ENCODE data around the gene IGF1.

The IGF1 gene

DNA sequence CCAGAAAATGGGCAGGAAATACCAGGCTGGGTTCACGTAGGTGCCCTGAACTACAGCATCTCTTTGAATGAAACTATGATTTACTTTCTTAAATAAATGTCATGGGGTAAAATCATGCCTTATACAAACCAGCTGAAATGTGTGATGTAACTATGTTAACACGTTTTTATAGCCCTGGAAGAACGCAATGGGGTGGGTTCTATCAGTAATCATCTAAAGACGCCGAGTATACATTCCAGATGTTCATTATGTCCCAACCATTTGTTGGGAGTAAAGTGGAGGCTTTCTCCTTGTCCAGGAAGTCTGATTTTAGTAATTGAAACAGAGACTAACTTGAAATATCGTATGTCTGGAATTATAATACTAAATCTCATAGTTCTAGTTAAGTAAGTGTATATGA lies 16.2 kb upstream of the IGF1 start:
- DNase-seq (ENCODE audit: low read depth in 3 of 3) = no peak

DNA sequence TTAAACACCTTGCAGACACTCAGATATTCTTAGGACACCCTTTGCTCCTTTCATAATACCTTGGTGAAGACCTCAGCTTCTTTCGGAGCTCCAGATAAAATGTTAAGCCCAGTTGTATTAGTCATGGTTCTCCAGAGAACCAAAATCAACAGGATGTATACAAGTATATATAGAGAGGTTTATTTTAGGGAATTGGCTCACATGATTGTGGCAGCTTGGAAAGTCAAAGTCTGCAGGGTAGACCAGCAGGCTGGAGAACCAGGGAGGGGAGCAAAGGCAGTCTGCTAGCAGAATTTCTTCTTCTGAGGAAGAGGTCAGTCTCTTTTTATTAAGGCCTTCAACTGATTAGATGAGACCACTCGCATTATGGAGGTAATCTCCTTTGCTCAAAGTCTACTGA lies 6.9 kb upstream of the IGF1 start:
- DNase-seq (ENCODE audit: low read depth in 3 of 3) = no peak

DNA sequence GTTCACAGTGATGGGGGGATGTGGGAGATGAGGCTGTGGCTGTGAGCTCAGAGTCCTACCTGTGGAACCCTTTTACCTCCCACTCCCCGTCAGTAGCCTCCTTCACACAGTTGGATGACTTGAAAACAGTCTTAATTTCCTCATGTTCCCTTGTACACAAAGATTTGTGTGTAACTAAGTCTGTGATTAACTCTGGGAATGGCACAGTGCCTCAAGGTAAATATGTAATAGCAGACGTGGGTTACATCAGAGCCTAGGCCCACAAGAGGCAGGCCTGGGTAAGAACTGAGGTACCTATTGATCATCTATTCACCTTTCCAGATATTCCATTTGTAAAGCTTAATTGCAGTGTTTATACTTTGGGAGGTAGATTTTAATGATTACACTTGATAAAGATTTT lies 5.8 kb upstream of the IGF1 start:
- DNase-seq (ENCODE audit: low read depth in 3 of 3) = no peak

DNA sequence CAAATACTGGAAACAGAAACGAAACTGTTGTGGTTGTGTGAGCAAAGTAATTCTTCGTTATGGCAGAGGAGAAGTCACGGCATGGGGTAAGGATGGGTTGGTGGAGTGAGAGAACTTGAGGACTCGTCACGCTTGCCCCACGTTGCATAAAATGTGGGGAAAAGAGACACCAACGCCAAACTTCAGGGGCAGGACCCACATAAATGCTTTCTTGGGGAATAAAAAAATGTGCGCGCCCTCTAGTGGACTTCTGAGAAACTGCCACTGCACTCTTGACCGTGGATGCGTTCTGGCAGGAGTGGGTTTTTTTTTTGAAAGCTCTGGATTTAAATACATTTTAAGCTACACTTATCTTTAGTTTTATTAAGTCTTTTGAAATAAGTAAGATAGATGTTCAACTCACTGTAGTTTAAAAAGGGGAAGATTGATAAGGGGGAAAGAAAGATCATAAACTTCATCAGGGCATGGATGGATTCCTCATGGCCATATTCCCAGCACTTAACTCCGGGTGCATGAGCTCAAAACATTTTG lies 4.1 kb upstream of the IGF1 start:
- DNase-seq (ENCODE audit: low read depth in 3 of 3) = peak; percentile 27 to 52 (median 28)

DNA sequence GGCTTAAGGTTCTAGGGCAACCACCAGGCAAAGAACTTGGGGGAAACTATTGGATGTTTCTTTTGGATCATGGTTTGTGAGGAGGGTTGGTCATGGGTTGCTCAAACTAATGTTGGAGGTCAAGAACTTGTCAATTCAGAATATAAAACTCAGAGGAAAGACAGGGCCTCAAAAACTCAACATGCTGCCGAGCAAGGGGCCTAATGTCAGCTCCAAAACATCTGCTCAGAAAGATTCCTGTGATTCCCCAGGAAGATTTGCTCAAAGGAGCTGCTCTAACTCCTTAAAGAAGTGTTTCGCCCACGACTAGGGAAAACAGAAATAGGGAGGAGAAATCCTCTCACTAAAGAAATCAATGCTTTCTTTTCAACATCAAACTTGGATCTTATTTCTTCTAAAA lies 3.7 kb upstream of the IGF1 start:
- no peak for DNase-seq (ENCODE audit: low read depth in 3 of 3)

DNA sequence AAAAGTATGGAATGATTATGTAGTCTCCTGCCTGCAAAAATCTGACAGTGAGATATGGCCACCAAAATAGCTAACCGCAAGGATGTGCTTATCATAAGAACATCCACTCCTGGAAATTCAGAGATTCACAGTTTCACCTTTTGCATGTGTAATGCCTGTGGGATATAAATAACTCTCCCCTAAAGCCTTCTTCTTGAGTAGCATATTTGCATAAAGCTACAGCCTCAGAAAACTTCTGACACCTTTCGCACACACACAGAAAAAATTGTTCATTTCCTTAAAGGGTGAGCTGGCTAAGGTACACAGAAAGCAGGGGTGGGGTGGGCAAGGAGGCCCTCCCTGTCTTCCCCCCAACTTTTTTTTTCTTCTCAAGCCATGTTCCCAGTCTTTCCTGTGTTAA lies 3.1 kb upstream of the IGF1 start:
- no peak for DNase-seq (ENCODE audit: low read depth in 3 of 3)

DNA sequence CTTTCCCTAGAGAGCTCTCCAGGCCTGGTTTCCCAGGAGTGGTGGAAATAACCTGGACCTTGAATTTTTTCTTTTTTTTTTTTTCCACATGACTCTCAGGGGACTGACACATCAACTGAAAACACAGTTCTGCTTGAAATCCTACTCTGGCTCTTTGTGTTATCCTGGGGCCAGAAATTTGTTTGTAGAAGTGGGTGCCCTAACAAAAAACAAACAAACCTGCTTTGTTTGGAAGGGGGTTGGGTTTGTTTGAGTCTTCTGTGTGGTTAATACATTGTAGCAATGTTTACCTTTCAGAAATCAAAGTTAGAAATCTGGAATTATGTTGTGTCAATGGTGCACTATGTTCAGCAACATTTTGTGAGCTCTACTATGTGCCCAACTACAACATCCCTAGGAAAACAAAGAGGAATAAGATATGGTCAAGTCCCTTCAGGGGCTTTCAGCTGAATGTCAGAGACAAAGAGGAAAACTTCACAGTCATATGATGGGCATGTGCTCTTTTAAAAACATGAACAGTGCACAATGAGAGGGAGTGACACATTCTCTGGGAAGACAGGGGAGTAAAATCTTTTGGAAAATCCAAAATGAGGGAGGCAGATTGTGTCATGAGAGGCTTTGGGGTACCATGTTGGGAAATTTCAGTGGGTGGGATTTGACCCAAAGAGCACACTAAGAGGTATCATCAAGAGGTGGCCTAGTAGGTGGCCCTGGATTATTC lies 1.5 kb upstream of the IGF1 start:
- no peak for DNase-seq (ENCODE audit: low read depth in 3 of 3)

DNA sequence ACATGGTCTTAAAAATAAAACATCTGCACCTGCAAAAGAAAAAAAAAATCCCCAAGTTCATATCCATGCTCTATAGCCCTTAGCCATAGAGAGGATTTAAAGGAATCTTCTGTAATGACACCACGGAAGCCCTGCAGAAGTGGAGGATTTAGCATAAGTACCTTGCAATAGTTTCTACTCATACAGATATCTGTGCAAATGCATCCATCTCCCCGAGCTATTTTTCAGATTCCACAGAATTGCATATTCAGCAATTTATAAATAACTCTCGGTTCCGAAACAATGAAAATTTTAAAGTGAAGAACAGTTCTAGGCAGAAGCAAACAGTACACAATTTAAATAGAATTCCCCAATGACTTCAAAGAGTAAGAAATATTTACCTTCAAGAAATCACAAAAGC lies 424 bp downstream of the IGF1 start:
- no peak for DNase-seq (ENCODE audit: low read depth in 3 of 3)

DNA sequence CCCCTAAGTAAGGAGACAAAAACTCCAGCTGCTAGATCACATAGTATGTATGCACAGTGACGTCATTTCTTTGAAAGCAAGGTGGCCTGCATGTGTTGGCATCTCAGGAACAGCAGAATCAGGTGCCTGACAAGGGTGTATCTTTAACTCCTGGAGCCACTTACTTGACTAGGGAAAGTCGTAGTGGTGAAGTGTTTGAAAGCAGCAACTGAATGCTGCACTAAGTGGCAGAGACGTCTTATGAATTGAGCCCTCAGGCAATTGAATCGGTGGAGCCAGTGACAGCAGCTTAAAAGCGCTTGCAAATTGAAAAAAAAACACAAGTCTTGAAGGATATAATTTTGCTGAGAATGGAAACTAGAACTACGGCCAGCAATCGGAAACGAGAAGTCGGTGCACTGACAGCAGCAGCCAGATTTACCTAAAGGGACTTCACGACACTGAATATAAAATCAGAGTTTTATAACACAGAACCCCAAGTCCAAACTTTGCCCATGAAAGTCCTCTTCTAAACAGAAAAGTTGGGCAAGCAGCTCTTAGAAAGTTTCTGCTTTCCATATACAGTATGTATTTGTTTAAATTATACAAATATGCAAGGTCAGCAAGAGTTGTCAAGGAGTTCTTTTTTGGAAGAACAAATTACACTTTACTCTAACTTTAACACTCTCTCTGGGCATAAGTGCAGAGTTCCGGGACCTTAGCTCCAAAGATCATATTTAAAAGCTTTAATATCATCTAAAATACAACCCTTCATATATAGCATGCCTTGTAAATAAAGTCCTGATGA lies 1.1 kb downstream of the IGF1 start:
- DNase-seq (ENCODE audit: low read depth in 3 of 3) = no peak

DNA sequence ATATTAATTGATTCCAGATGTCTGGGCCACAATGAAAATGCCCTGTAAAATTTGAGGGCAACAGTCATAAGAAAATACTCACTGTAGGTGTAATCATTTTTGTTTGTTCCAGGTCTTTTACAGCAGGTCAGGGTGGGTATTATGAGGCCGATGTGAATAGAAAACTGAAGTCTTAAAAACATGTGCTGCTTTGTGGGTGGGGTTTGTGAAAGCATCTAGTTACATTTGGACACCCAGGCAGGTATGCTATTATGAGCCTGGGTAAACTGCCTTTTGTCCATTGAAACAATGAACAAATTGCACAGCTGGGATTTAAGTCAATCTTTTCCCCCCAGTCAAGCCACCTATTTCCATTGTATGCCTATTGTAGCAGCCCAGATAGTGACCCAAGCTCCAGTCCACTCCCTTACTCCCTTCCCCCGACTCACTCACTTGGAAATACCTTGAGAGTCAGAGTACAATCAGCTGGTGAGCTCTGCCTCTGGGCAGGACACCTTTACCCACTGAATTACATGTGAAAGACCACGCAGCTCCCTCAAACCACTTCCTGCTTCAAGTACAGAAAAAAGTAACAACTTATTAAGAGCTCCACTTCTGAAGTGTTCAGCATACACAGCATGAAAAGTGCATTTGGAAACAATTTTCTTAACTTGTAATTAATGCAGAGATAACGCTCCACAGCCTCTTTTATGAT lies 1.8 kb downstream of the IGF1 start:
- no peak for DNase-seq (ENCODE audit: low read depth in 3 of 3)

DNA sequence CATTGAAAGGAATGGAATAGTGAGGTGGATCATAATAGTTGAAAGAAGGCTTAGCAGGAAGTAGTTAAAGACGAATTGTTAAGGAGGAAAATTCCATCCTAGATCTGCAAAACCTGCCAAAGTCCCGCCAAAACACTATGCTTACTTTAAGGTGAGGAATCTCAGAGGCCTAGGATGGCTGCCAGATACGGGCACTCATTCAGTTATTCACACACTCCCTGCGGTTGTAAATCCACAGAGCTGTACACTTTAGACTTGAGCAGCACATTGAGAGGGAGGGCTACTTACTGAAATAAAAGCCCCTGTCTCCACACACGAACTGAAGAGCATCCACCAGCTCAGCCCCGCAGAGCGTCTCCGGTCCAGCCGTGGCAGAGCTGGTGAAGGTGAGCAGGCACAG lies 5.0 kb downstream of the IGF1 start:
- DNase-seq (ENCODE audit: low read depth in 3 of 3) = no peak

DNA sequence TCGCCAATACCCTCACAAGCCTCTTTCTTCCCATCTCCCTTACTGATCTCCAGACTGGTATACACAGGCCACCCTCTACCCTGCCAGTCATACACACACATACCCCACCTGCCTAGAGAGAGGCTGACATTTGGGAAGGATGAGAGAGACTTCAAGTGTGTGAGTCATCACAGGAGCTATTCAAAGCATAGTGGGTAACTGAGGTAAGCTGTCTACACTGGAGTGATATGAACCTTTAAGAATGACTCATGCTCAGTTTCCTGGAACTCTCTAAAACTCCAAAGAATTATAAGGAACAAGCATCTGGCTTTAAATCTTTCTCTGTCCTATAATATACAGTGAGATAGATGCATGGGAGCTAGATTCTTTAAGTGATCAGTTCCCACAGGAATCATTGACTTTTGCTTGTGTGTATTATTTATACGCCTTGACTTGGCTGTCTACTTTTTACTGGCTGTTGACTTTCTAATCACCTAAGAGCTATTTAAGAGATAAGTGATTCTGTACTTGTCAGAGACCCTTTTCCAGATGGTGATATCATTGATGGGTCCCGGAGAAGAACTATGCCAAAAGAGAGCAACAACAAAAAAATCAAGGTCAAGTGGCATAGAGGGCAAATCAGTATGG lies 5.8 kb downstream of the IGF1 start:
- DNase-seq (ENCODE audit: low read depth in 3 of 3) = no peak

DNA sequence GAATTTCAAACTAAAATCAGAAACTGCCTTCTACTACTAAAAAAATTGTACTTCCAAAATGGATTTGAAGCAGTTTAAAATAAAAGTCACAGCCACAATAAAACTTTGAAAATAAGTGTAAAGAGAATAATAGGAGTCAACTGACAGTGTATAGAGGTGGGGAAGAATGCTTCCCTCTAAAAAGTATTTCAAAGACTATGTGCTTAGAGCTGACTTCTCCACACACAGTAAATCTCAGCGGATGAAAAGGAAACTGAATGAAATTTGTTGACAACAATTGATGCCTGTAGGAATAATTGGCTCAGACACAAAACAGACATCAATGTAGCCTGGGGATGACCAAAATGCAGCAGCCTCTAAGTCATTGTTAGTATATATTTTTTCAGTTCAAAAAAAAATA lies 7.9 kb downstream of the IGF1 start:
- DNase-seq (ENCODE audit: low read depth in 3 of 3) = no peak

DNA sequence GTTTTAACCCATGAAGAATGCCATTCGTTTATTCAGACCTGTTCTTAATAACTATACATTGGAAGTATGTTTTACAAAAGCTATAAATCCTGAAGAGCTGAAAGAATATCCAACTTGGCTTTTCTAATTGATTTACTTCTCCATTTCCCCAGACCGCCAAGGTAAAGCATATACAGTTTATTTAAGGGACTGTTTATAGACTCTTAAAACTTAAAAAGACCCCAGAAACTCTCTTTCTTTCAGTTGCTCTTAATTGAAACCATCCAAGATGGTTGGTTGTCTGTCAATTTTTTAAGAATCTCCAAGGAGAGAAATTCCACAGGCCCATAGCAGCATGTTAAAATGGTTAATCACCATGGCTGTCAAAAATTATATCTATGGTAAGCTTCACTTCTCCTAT lies 8.8 kb downstream of the IGF1 start:
- no peak for DNase-seq (ENCODE audit: low read depth in 3 of 3)

DNA sequence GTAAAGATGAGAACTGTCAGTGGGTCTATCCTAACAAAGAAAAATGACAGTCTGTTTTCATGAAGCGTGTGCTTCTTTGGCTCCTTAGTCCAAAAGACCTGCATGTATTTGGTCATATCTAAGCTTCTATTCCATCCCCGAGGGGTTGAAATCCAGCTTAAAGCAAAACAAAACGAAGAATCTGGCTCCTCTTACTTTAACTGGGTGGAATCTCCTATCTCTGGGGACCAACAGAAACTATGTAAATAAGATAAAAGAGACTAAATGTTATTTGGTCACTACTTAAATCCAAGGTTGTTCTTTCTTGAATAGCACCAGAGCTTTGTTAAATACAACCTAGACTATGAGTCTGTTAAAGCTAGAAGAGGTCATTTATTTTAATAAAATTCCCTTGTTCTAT lies 9.4 kb downstream of the IGF1 start:
- no peak for DNase-seq (ENCODE audit: low read depth in 3 of 3)

DNA sequence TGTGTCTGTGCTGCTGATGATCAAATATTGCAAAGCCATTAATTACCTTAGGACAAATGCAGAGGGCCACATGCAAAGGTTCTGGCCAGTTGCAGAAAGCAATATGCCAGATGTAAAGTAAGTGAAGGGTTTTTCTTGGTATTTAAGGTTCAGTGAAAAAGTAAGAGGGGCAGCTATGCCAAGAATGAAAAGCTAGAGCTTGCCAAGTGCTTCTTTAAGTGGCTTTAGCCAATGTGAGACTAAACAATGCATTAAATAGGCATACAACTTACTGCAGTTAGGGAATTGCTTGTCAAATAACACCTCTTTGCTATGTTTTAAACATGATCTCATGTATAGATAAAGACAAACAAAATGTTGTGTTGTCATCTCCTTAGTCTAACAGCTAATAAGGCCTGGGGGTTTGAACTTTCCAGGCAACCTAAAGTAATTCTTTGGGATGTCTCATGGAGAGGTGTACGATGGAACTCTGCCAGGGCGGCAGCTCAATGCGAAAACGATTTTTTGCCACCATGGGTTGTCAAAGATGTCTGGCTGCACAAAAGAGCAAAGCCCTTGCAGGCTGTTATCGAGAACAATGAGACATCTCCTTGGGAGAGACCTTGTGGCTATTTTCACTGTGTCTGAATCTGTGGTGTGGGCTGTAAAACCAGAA lies 12.0 kb downstream of the IGF1 start:
- DNase-seq (ENCODE audit: low read depth in 3 of 3) = no peak

DNA sequence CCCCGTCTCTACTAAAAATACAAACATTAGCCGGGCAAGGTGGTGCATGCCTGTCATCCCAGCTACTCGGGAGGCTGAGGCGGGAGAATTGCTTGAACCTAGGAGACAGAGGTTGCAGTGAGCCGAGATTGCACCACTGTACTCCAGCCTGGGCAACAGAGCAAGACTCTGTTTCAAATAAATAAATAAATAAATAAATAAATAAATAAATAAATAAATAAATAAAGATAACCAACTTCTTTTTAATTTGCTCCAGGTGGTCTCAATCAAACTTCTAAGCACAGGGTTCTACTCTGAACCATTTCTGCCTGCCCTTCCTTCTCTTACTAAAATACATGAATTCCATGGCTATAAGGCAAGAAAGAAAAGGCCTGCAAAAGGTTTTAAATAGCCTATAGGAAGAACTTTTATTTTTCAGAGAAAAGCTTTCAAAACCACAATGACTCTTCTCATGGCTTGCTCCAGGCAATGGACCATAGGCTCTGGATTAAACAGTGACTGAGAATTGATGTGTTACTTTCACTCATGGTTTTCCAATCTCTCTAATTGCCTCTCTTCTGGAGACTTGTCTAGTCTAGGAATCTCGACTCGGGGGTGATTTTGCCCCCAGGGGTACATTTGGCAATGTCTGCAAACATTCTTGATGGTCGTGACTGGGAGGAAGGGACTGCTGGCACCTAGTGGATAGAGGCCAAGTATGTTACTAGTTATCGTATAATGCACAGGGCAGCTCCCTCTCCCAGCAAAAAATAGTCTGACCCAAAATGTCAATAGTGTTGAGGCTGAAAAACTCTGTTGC lies 14.4 kb downstream of the IGF1 start:
- DNase-seq (ENCODE audit: low read depth in 3 of 3) = no peak

DNA sequence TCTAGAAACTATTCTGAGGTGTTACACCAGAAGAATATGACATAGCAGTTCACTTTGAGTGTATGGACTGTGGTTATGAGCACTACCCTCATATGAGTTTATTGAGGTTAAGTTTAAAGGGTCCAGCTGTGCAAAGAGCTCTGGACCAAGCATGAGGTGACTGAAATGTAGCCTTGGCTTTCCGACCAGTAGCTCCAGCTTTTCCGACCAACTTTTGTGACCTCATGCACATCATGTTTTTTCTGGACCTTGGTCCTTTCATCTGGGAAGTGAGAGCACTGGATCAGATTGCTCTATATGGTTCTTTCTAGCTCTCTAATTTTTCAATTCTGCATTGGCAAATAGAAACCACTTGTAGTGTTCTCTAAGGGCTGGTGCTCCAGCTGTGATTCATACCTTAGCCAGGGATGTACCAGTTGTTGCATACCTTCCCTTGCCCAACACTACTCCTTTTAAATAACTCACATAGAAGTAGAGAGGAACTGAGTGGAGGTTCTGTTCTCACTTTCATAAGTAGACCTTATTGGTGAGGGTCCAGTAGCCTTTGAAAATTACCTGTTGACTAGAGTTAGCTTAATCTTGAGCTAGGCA lies 16.6 kb downstream of the IGF1 start:
- DNase-seq (ENCODE audit: low read depth in 3 of 3) = no peak

DNA sequence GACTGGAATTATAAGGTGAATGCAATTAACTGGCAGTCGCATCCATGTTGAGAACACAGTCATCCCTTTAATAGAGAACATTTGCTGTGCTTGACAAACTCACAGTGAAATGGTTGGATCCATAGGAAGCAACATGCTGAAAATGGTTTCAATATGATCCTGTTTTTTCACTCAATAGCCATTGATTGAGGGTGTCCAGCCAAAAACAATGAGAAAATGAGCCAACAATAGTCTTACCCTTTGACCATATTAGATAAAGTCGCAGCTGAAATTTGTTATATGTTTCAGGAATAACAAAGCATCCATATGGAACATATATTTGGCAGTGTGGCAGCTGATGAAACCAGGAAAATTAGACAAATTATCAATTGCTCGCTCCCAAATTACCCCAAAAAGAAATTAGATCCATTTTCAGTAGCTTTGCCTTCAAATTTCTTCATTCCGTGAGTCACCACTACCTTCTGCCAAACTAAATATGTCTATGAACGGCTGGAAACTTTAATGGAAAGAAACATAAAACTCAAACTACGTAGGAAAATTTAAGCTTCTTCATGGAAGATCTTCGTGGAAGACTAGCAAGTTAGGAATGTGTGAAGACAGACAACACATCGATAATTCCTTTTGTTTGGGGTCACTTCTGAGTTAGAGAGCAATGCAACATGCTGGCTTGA lies 17.4 kb downstream of the IGF1 start:
- DNase-seq (ENCODE audit: low read depth in 3 of 3) = no peak

DNA sequence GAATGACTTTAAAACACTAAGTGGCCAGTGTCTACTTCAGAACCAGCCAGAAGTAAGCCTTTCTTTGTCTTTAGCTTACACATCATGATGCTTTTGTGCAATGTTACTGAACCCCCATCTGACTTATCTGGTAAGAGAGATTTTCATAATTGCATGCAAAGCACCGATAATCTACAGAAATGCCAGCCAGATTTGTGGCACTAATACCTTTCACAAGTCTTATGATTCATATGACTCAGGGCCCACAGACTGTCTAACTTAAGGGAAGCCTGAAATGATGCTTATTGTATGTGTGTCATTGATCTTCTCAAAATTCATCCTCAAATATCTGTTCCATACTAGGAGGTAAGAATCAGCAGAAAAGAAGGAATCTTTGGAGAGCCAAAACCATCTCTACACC lies 18.0 kb downstream of the IGF1 start:
- no peak for DNase-seq (ENCODE audit: low read depth in 3 of 3)
